ENCODE measurements around the gene RAD9A.

The RAD9A gene

DNA sequence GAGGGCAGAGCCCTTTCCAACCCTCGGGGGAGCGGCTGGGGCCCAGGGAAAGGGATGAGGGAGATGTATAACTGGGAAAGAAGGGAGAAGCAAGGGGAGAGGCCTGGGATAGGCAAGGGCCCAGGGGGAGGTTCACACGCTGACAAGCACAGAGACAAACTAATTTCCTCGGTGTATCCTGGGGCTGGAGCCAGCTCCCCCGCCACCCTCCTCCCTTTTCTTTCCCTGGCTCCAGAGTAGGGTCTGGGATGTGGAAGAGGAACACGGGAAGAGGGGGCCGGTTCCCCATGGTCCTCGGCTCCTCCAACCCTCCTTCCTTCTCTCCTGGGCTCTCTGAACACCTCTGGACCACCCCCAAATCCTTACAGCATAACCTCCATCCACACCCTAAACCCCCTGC, 25.2 kb upstream of the RAD9A start:
- ChIA-PET POLR2A (no interaction called here), CTCF (interaction anchor here (37.4 to 42.5 kb wide), 2 partner anchors 0 to 18 kb away, joined by 1573 read pairs; partner anchors contain the start of genes CLCF1, POLD4, PPP1CA and RAD9A)
- TF ChIP-seq, protein P1, sequence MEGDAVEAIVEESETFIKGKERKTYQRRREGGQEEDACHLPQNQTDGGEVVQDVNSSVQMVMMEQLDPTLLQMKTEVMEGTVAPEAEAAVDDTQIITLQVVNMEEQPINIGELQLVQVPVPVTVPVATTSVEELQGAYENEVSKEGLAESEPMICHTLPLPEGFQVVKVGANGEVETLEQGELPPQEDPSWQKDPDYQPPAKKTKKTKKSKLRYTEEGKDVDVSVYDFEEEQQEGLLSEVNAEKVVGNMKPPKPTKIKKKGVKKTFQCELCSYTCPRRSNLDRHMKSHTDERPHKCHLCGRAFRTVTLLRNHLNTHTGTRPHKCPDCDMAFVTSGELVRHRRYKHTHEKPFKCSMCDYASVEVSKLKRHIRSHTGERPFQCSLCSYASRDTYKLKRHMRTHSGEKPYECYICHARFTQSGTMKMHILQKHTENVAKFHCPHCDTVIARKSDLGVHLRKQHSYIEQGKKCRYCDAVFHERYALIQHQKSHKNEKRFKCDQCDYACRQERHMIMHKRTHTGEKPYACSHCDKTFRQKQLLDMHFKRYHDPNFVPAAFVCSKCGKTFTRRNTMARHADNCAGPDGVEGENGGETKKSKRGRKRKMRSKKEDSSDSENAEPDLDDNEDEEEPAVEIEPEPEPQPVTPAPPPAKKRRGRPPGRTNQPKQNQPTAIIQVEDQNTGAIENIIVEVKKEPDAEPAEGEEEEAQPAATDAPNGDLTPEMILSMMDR (IDR thresholded peaks at IDR 0.05; ENCODE audit: control extremely low read depth, extremely low read depth, low read depth, missing control alignments): no peak
- DNase-seq (ENCODE audit: extremely low spot score): no peak

DNA sequence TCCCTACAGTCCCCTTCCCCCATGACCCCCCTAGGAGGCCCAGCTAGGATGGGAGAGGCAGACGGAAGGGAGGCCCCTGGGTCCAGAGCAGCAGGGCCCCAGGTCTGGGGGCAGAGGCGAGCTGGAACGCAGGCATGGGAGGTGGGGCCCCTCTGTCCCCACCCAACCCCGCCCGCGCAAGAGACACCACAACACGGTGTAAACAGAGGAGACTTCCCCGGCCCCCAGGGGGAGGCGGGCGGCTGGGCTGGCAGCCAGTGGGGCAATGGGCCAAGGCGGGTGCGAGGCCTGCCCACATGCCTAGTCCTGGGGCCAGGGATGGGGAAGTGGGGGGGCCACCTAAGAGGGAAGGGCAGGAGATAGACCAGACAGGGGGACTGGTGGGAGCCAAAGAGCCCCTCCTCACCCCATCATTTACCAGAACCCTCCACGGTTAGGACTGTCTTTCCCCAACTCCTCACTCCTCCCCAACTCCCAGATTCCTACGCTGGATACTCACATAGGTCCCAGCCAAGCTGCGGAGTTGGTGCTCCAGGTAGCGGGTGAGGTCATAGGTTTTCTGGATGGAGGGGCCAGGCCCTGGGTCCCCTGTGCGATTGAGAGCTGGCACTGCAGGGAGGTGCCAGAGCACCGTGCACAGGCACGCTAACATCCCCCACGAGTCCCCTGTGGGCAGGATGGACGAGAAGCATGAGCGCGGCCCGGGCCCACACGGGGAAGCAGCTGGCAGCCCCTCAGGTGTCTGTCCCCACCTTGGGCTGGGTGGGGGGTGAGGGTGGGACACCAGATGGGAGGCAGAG, 24.6 kb upstream of the RAD9A start:
- POLR2A ChIA-PET: interaction anchor here (0.6 kb wide), 1 partner anchor 35 kb away, joined by 4 read pairs; no protein-coding TSS in a partner anchor

DNA sequence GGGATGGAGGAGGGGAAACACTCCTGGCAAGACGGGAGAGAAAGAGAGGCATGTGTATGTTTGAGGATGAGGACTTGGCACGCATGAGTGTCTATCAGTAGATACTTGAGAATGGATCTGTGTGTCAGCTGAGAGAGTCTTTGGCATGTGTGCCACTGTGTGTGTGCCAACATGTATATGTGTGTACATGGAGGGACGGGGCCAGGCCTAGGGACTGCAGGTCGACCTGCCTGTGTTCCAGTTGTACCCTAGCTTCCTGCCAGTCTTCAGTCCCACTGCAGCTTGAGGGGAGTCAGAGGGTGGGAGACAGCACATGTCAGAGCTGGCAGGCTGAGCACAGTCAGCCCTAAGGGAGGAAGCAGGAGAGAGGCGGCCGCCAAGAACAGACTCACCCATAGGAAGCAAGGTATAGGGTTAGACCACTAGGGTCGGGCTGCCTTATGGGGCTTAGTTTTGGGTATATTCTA, 24.0 kb upstream of the RAD9A start:
- POLR2A ChIA-PET: interaction anchor here (0.6 kb wide), 2 partner anchors 21 to 34 kb away, joined by 4 read pairs; no protein-coding TSS in a partner anchor
- no peak for DNase-seq (ENCODE audit: extremely low spot score)
- CTCF ChIA-PET: interaction anchor here (0.8 to 42.5 kb wide), 3 partner anchors 1 to 22 kb away, joined by 3 to 1573 read pairs (median 1573); partner anchors contain the start of genes CLCF1, POLD4, PPP1CA and RAD9A
- TF ChIP-seq, protein P1 (IDR thresholded peaks at IDR 0.05; ENCODE audit: control extremely low read depth, extremely low read depth, low read depth, missing control alignments): no peak

More for the DNA sequence above, 24.6 kb upstream of the RAD9A start:
- CTCF ChIA-PET: interaction anchor here (0.8 to 42.5 kb wide), 3 partner anchors 0 to 21 kb away, joined by 3 to 1573 read pairs (median 1573); partner anchors contain the start of genes CLCF1, POLD4, PPP1CA and RAD9A
- no peak for DNase-seq (ENCODE audit: extremely low spot score)
- TF ChIP-seq, protein P1 (IDR thresholded peaks at IDR 0.05; ENCODE audit: control extremely low read depth, extremely low read depth, low read depth, missing control alignments): no peak

DNA sequence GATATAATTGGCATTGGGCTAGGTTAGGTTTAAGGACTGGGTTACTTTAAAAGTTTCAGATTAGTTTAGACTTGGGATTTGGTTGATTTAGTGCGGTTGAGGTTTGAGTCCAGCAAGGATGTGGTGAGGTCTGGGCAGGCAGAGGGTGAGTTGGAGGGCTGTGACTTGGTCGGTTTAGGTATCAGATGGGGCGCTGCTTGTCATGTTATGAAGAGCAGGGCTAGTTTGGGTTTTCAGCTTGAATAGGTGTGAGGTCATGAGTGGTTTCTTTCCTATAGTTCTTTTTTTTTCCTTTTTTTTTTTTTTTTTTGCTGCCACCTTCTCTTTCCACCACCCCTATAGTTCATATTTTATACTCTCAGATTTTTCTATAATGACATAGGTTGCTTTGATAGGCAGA, 23.2 kb upstream of the RAD9A start:
- DNase-seq (ENCODE audit: extremely low spot score): no peak
- POLR2A ChIA-PET: interaction anchor here (0.6 kb wide), 2 partner anchors 36 to 287 kb away, joined by 4 to 5 read pairs; no protein-coding TSS in a partner anchor

DNA sequence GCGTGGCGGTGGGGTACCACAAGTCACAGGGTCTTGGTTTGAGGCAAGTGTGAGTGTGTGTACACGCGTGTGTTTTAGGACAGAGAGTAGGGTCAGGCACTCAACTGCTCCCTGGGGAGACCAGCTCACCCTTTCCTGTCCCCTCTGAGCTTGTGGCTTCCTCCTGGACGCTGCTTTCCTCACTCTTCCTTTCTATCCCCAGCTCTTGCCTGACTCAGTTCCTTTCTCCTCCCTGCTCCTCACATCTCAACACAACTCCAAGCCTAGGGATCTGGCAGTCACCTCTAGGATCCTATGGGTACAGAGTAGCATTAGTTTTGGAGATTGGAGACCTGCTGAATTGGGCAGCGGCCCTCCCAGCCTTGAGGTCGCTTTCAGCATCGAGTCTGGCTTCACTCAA, 22.5 kb upstream of the RAD9A start:
- DNase-seq (ENCODE audit: extremely low spot score): no peak
- ChIA-PET CTCF (interaction anchor here (1.1 to 42.5 kb wide), 4 partner anchors 2 to 107 kb away, joined by 4 to 1573 read pairs (median 793); partner anchors contain the start of genes CLCF1, POLD4, PPP1CA and RAD9A), POLR2A (no interaction called here)
- TF ChIP-seq, protein P1 (IDR thresholded peaks at IDR 0.05; ENCODE audit: control extremely low read depth, extremely low read depth, low read depth, missing control alignments): no peak

More for the DNA sequence above, 23.2 kb upstream of the RAD9A start:
- TF ChIP-seq, protein P1 (IDR thresholded peaks at IDR 0.05; ENCODE audit: control extremely low read depth, extremely low read depth, low read depth, missing control alignments): no peak
- CTCF ChIA-PET: interaction anchor here (1.1 to 42.5 kb wide), 4 partner anchors 2 to 106 kb away, joined by 4 to 1573 read pairs (median 793); partner anchors contain the start of genes CLCF1, POLD4, PPP1CA and RAD9A

DNA sequence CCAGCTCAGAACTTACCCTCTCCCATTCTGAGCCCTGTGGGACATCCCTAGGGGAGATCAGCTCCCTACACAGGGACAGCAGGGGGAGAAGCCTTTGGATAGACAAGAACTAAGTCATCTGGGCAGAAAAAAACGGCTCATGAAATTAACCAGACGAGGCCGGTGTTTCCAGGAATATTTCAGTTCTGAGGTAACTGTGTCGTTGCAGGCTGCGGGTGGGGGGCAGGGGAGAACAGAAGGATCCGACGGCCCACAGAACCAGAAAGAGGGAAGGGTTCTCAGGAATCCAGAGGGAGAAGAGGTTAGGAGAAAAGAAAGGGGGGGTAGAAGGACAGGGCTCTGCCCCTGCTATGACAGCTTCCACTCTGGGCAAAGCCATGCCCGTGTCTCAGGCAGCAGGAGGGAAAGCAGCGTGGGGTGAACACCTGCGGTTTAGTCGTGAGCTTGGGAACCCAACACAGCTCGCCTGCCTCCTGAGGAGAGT, 21.9 kb upstream of the RAD9A start:
- CTCF ChIA-PET: interaction anchor here (0.9 to 42.5 kb wide), 6 partner anchors 3 to 289 kb away, joined by 3 to 1573 read pairs (median 22); partner anchors contain the start of genes CLCF1, PITPNM1, POLD4 and PPP1CA
- no peak for DNase-seq (ENCODE audit: extremely low spot score)
- TF ChIP-seq, protein P1 (IDR thresholded peaks at IDR 0.05; ENCODE audit: control extremely low read depth, extremely low read depth, low read depth, missing control alignments): no peak
- POLR2A ChIA-PET: interaction anchor here (1.0 kb wide), 1 partner anchor 67 kb away, joined by 4 read pairs; no protein-coding TSS in a partner anchor

Data from GM10248 (cell line).